Measurements from ENCODE around the gene SOX6. TPM values are rescaled to one million over a fixed set of nuclear protein-coding genes. Genes with fewer than 3 reads are reported as not detected.

SOX6 gene
- total RNA-seq, 1 experiment from 2014 or later: not detected

DNA sequence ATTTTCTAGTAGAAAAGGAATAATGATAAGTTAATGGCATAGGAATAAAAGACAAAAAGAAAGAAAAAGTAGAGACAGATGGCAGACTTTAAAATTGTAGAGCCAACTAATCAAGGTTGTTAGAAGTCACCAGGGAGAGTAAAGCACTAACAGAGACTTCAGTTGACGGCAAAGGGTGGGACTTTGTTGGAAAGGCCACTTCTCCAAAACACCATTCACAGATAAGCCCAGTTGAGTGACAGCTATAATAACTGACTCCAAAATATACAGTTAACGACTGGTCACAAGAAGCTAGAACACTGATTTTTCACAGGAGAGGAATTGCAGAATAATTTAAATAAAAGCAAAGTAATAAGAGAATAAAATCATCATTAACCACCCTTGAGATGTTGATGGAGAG is 16.0 kb upstream of the SOX6 start:
- Histone ChIP-seq H2BK12ac (ENCODE audit: insufficient read length, low read depth, low read length) (no peak overlapping the region), H3K56ac (ENCODE audit: insufficient read length, low read depth, low read length) (no peak overlapping the region), H3K4me2 (ENCODE audit: insufficient read depth, insufficient read length, low read length) (no peak overlapping the region), H2BK20ac (ENCODE audit: low read depth, low read length, poor library complexity, severe bottlenecking) (no peak overlapping the region), H3K9ac (ENCODE audit: extremely low read depth, insufficient read length, low read length) (no peak overlapping the region), H3K23ac (ENCODE audit: insufficient read length, low read depth, low read length) (no peak overlapping the region), H3K27me3 (ENCODE audit: insufficient read depth, low read length) (no peaks in the 10 kb centered on the region), H2BK15ac (ENCODE audit: low read depth, low read length) (no peak overlapping the region), H3K4me1 (ENCODE audit: insufficient read depth, low read length) (no peaks in the 10 kb centered on the region), H3K18ac (ENCODE audit: insufficient read length, low read depth, low read length) (no peak overlapping the region), H3K4ac (ENCODE audit: low read depth, low read length) (no peak overlapping the region), H4K8ac (replicated peaks; ENCODE audit: insufficient read length, low read depth, low read length) (no peak overlapping the region), H3K79me1 (ENCODE audit: insufficient read depth, low read depth, low read length, poor library complexity, severe bottlenecking) (no peaks in the 10 kb centered on the region), H4K20me1 (ENCODE audit: control insufficient read depth, insufficient read depth, insufficient read length) (no peaks in the 10 kb centered on the region), H3K14ac (ENCODE audit: insufficient read depth, low read length) (no peak overlapping the region), H4K5ac (ENCODE audit: insufficient read length, low read depth, low read length) (no peak overlapping the region), H3K9me3 (ENCODE audit: control insufficient read depth, low read depth, low read length) (no peaks in the 10 kb centered on the region), H3K23me2 (ENCODE audit: insufficient read length, low read depth, low read length, poor library complexity, severe bottlenecking) (no peaks in the 10 kb centered on the region), H2BK5ac (ENCODE audit: insufficient read length, low read length) (no peak overlapping the region), H3K79me2 (ENCODE audit: insufficient read depth, low read length) (no peaks in the 10 kb centered on the region), H2AFZ (ENCODE audit: low read length) (no peak overlapping the region), H3K27ac (ENCODE audit: insufficient read length, low read depth, low read length) (no peak overlapping the region), H2AK5ac (ENCODE audit: insufficient read length, low read length) (no peak overlapping the region), H4K91ac (ENCODE audit: insufficient read length, low read depth, low read length) (no peak overlapping the region), H2BK120ac (ENCODE audit: low read depth, low read length, poor library complexity, severe bottlenecking) (no peak overlapping the region), H3T11ph (ENCODE audit: low read length) (no peak overlapping the region)
- Mint-ChIP-seq H3K36me3 (ENCODE audit: insufficient read depth in 1 of 3, low read depth in 3 of 3) (no peaks in the 10 kb centered on the region), H3K27ac (no peak overlapping the region), H3K4me1 (no peaks in the 10 kb centered on the region), H3K9me3 (peaks cover 0 to 2% of the 10 kb centered on the region in 2 experiments; a peak in 1 of 5 replicates), H3K27me3 (ENCODE audit: low read depth) (peaks cover 20% of the 10 kb centered on the region), H3K4me3 (no peak overlapping the region)
- no CpG with 5 or more reads among the region's 2 CpGs for WGBS (ENCODE audit: extremely low coverage, insufficient read length, low lambda C conversion rate)
- DNase-seq: no peak
- TF ChIP-seq, protein P1, sequence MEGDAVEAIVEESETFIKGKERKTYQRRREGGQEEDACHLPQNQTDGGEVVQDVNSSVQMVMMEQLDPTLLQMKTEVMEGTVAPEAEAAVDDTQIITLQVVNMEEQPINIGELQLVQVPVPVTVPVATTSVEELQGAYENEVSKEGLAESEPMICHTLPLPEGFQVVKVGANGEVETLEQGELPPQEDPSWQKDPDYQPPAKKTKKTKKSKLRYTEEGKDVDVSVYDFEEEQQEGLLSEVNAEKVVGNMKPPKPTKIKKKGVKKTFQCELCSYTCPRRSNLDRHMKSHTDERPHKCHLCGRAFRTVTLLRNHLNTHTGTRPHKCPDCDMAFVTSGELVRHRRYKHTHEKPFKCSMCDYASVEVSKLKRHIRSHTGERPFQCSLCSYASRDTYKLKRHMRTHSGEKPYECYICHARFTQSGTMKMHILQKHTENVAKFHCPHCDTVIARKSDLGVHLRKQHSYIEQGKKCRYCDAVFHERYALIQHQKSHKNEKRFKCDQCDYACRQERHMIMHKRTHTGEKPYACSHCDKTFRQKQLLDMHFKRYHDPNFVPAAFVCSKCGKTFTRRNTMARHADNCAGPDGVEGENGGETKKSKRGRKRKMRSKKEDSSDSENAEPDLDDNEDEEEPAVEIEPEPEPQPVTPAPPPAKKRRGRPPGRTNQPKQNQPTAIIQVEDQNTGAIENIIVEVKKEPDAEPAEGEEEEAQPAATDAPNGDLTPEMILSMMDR (conservative IDR thresholded peaks at IDR 0.05): no peak
